GM10847 (cell line): ENCODE results near the gene LRRC7.

Source experiments
- POLR2A ChIP-seq: IDR thresholded peaks from 2 replicates; pipeline ENCODE4 v1.6.1; 2011; ENCODE audit not compliant: insufficient read length; ENCODE audit errors: extremely low read depth

LRRC7 gene

DNA sequence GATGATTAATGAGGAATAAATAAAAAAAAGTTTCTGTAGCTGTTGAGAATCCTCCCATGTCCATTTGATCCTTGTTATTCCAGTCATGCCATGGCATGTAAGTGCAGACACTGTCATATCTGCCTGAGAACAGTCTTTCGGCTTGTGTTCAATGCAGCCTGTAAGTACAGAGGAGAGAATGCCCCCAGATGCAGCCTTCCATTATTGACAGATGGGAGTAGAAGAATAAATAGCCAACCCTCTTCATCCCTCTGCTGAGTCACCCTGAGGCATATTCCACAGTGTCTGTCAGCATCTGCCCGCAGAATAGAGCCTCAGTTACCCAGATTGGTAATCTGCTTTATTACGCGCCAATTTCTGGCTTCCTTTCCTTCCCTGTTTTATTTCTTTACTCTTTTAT is 139.4 kb downstream of the LRRC7 start:
- no peak for TF ChIP-seq POLR2A

DNA sequence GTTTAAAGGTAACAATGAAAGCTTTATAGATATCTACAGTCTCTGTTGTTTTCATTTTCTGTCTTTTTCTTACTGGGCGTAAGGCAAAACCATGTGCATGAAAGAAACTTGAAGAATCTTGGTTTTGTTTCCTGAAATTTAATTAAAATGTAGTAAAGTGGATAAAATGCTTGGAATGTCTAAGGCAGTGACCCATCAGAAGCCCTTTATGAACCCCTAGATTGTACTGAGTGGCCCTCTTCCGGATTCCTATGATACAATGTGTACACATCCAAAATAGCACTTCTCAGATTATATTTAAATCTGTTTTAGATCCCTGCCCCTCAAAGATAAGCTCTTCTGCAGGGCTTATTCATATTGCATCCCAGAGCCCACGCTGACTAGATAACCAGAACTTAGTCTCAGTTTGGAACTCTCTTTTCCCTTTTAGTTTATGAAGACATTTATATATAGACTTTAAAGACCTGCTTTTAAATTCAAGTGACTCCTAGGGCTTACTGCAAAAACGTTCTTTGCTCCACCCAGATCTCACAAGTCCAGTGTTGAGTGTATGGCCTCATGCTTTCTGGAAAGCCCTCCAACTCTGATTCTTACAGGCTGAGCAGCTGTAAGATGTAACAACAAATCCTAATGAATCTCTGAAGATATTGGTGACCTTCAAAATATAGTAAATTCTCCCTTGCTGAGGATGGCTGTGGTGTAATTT is 142.9 kb downstream of the LRRC7 start:
- TF ChIP-seq POLR2A = no peak

- TF ChIP-seq POLR2A = no peak
Measured at GRCh38 chr1:69711190-69711930, 143.6 kb downstream of the LRRC7 start.

- TF ChIP-seq POLR2A = no peak
Measured at GRCh38 chr1:69728206-69728605, 160.5 kb downstream of the LRRC7 start.

GRCh38 chr1:69733061-69733460 is 165.3 kb downstream of the LRRC7 start:
- TF ChIP-seq POLR2A = no peak

GRCh38 chr1:69737527-69738185 is 169.9 kb downstream of the LRRC7 start:
- no peak for TF ChIP-seq POLR2A

DNA sequence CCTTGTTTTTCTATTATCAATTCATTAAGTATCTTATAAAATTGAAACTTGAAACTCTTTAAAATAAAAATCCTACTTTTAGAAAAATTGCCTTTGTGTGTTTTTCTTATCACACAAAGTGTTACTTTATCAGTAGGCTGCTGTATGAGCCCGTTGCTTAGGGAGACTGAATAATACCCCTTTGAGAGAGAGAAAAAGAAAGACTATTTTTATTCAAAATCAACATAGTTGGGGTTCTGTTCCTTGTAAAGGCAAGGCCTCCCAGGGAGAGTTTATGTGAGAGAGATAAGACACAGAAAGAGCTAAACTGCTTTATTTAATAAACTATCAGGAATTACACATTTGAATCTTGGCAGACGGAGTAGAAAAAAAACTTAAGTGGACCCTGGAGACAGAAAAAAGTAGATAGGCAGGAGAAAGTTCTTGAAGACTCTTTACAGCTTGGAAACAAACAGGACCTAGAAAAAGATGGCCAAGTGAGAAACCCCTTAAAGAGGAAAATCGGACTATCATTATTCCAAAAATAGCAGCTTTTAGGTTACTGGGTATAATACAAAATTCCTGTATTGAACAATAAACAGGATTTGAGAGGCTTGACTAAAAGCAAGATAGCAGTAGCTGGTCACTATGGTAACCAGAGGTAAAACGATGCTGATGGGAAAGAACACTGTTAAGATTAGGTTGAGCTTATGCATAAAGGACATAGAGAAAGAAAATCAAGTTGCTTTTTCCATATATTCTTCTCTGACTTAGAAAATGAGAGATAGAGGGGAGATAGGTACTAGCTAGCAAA is 170.9 kb downstream of the LRRC7 start:
- no peak for TF ChIP-seq POLR2A

- no peak for TF ChIP-seq POLR2A
Measured at GRCh38 chr1:69739251-69739605, 171.5 kb downstream of the LRRC7 start.

DNA sequence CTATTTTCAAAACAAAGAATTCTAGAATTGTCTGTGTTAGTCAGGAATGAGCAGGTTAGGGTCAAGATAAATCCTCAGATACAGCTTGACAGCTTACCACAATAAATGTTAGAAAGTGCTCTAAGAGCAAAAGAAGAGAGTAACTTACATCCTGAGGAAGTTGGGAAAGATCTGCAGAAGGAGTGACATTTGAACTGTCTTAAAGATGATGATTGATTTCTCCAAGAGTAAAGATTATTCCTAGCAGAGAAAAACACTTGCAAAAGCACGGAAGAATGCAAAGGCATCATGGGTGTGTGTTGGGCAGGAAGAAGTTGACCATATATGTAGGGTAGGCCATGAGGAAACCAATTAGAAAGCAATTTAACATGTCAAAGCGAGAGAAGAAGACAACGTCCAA is 175.4 kb downstream of the LRRC7 start:
- TF ChIP-seq POLR2A = no peak

DNA sequence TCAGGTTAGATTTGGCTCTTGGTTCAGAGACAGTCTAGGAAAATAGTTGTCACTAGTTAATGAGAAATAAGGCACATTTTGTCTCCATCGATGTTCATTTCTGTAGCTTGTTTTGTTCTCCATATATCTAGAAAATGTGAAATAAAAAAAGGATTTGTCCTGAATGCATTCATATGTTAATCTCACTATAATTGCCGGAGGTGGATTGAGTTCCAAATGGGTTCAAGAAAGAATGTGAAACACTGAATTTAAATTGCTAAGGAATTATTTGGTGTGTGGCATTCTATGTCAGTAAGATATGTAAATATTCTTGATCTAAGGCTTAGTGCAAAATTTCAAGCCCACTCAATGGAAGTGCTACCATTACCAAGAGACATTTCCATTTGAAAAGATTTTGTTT is 176.7 kb downstream of the LRRC7 start:
- no peak for TF ChIP-seq POLR2A

- TF ChIP-seq POLR2A = no peak
Measured at GRCh38 chr1:69747207-69747606, 179.5 kb downstream of the LRRC7 start.

DNA sequence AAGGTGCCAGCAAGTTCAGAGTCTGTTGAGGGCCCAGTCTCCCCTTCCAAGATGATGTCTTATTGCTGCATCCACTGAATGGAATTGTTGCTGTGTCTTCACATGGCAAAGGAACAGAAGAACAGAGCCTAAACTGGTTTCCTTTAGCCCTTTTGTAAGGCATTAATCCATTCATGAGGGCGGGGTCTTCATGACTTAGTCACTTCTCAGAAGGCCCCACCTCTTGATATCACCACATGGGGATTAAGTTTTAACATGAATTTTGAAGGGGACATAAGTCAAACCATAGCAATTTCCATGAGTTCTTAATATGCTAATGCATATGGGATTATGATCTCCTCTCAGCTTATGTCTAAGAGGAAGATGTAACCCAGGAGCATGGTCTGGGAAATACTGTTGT is 182.9 kb downstream of the LRRC7 start:
- no peak for TF ChIP-seq POLR2A

DNA sequence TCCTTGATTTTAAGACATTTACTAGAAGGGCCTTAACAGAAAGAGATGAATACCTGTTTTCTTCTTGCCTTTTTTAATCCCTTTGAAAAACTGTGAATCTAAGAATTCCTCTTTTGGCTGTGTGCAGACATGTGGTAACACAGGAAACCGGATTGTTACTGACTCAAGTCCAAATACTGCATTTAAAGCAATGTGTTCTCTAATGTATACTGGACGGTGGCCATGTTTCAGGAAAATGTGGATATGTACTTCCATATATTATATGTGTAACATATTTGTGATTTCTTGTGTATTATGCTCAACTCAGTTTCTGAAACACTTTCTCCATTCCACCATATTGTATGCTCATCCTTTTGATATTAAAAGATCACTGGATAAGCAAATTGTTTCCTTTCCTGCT is 185.1 kb downstream of the LRRC7 start:
- no peak for TF ChIP-seq POLR2A

DNA sequence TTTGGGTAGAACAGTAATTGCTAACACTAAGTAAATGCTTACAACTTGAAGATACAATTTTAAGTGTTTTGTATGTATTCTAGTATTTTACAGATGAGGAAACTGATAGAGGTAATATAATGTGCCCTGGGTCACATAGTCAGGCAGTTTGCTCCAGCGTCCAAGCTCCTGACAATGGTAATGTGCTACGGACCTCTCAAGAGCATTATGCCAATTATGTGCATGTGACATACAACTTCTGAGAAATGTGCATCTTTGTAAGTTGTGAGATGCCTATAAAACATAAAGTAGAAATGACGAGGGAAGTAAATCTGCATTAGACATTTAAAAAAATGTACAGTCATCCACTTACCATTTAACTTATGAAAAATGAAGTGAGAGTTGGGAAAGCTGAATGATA is 186.8 kb downstream of the LRRC7 start:
- no peak for TF ChIP-seq POLR2A

- no peak for TF ChIP-seq POLR2A
Measured at GRCh38 chr1:69755647-69756046, 187.9 kb downstream of the LRRC7 start.
